Kidney (tissue), 14 donors: ENCODE data around the gene SPEG. TPM values are rescaled to one million over a fixed set of nuclear protein-coding genes. Genes with fewer than 3 reads are reported as not detected.

Source experiments
- DNase-seq, 5 donors: peaks; one replicate each; pipeline ENCODE4 v3.0.0-alpha.2; 2013 to 2020
- FAIRE-seq: peaks from 2 replicates; lab custom pipeline; 2012; peaks lifted over from hg19 to GRCh38; lab: Jason Lieb, UNC
- H3K27ac ChIP-seq, 2 donors: one replicate each; pipeline ENCODE4 v1.7.0; 2013; ENCODE audit warnings: low read depth in 2 of 2, low read length in 2 of 2, inconsistent platforms in 1 of 2
- H3K27me3 ChIP-seq: one replicate; pipeline ENCODE4 v1.7.1; 2013; ENCODE audit warnings: low read length, inconsistent platforms; ENCODE audit not compliant: control insufficient read depth, insufficient read depth
- H3K36me3 ChIP-seq, 3 donors: one replicate each; pipeline versions ENCODE4 v1.7.0 to v1.7.1; 2013; ENCODE audit warnings: low read length in 3 of 3, control low read depth in 1 of 3, inconsistent platforms in 1 of 3; ENCODE audit not compliant: insufficient read depth in 3 of 3, control insufficient read depth in 2 of 3
- H3K4me1 ChIP-seq, 3 donors: one replicate each; pipeline versions ENCODE4 v1.7.0 to v1.7.1; 2013; ENCODE audit warnings: low read length in 3 of 3, inconsistent platforms in 1 of 3, low read depth in 1 of 3; ENCODE audit not compliant: control insufficient read depth in 2 of 3, insufficient read depth in 2 of 3
- H3K4me3 ChIP-seq, 3 donors: one replicate each; pipeline versions ENCODE4 v1.7.0 to v1.8.1; 2013; ENCODE audit warnings: low read length in 3 of 3, control low read depth in 1 of 3, inconsistent platforms in 1 of 3
- H3K9ac ChIP-seq, 3 donors: one replicate each; pipeline versions ENCODE4 v1.7.0 to v1.7.1; 2013; ENCODE audit warnings: low read length in 3 of 3, control low read depth in 1 of 3, inconsistent platforms in 1 of 3
- H3K9me3 ChIP-seq, 3 donors: one replicate each; pipeline versions ENCODE4 v1.7.0 to v1.7.1; 2013; ENCODE audit warnings: low read length in 3 of 3, control low read depth in 1 of 3, inconsistent platforms in 1 of 3; ENCODE audit not compliant: control insufficient read depth in 2 of 3, insufficient read depth in 1 of 3
- CTCF ChIP-seq: IDR thresholded peaks from 3 replicates; pipeline ENCODE4 v1.5.1; 2012; ENCODE audit warnings: mild to moderate bottlenecking, moderate library complexity, borderline replicate concordance; ENCODE audit not compliant: insufficient read depth; ENCODE audit errors: extremely low read depth
- intact Hi-C: fragments of 100-400 bp; cut with DNase I; formaldehyde crosslinking; loops from one replicate; pipeline ENCODE4 v1.11.1; 2022
- polyA plus RNA-seq: library from polyadenylated mRNA; stranded (reverse); fragments of 350-450 nt; fragmentation: Illumina TruSeq; extraction: RNeasy Lipid Tissue Mini Kit (QIAGEN cat#74804); gene quantifications from one replicate; pipeline ENCODE4 v1.2.3, GENCODE V29; 2014; ENCODE audit warnings: low read depth, low replicate concordance; ENCODE audit not compliant: insufficient read depth
- total RNA-seq: library from RNA; stranded (reverse); fragmentation: NEBNext Ultra II Directional; extraction: Animal tissue kit (Norgen Biotek cat#: 25700); gene quantifications from one replicate; pipeline ENCODE4 v1.2.1, GENCODE V29; 2021
- donor health status: control.
- donor health status: control.
- donor health status: control.
- donor health status: control.
- donor health status: control.
- donor health status: DM: yes; HTN: yes; CAD: no.
- donor health status: Normal renal cell carcinoma (clear cell type).

SPEG gene
- total and polyA plus RNA-seq, 2 donors from 2014 or later, result 13.1 to 26.6 TPM

GRCh38 chr2:219418155-219419011 lies 16.3 kb upstream of the SPEG start, which contains the start of gene DES:
Gene DES, plus strand, starts transcription at chr2:219418377. Its CDS starts 86 bp downstream, at chr2:219418463.
- Histone ChIP-seq H3K27me3 (no peaks in the 10 kb centered on the region), H3K9ac (no peak within 1 kb of the TSS), H3K27ac (no peak within 1 kb of the TSS), H3K4me1 (no peaks in the 10 kb centered on the region), H3K36me3 (no peaks in the 10 kb centered on the region), H3K9me3 (no peaks in the 10 kb centered on the region), H3K4me3 (no peak within 1 kb of the TSS)
- FAIRE-seq (no peak), DNase-seq (peak; percentile 69 to 82 (median 72))
- intact Hi-C loops, result no loop called here
- TF ChIP-seq CTCF, result no peak

DNA sequence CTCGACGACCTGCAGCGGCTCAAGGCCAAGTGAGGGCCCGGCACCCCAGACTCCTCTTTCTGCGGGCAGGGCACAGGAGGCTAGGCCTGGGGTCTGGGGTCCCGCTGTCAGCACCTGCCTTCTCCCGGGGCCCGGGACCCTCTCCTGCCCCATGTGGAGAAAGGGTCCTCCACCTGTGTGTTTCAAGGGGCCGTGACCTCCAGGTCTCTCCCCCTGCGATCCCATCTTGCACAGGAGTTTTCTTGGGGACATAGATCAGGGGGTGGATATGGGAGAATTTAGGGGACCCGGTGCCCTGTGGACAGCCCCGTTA lies 15.7 kb upstream of the SPEG start:
- intact Hi-C loops, result no loop called here
- H3K36me3 ChIP-seq, result no peaks in the 10 kb centered on the region
- no peak overlapping the region for H3K27ac ChIP-seq
- no peak for FAIRE-seq
- no peak overlapping the region for H3K9ac ChIP-seq
- DNase-seq, result no peak
- H3K9me3 ChIP-seq, result no peaks in the 10 kb centered on the region
- H3K4me3 ChIP-seq, result no peak overlapping the region
- no peak for TF ChIP-seq CTCF
- no peaks in the 10 kb centered on the region for H3K4me1 ChIP-seq
- no peaks in the 10 kb centered on the region for H3K27me3 ChIP-seq

GRCh38 chr2:219419331-219420197 lies 15.1 kb upstream of the SPEG start:
- no peak overlapping the region for H3K4me3 ChIP-seq
- no peak for FAIRE-seq
- H3K9ac ChIP-seq, result no peak overlapping the region
- intact Hi-C loops, result no loop called here
- H3K36me3 ChIP-seq, result no peaks in the 10 kb centered on the region
- TF ChIP-seq CTCF, result no peak
- H3K27me3 ChIP-seq, result no peaks in the 10 kb centered on the region
- no peak overlapping the region for H3K27ac ChIP-seq
- H3K9me3 ChIP-seq, result no peaks in the 10 kb centered on the region
- H3K4me1 ChIP-seq, result no peaks in the 10 kb centered on the region
- DNase-seq, result peak in 1 of 5 donors; percentile 59
